Adrenal gland (tissue), 12 donors: ENCODE measurements around the gene CNTNAP2. TPM values are rescaled to one million over a fixed set of nuclear protein-coding genes. Genes with fewer than 3 reads are reported as not detected.
"Not testable (repeated sequence)": the region's sequence is repeated elsewhere in the genome, so short reads cannot be mapped to it uniquely, and the experiment has no call there.

ENCODE experiments used
- DNase-seq, 7 donors: peaks; one replicate each; pipeline ENCODE4 v3.0.0-alpha.2; 2019 to 2020
- H3K27ac ChIP-seq, 5 donors: fragments of 200-600 bp; sonication (generic) in 4 of 5; 1 replicate in 3 of 5; 2 replicates in 2 of 5; pipeline versions ENCODE4 v1.5.1 to v1.8.0; 2016 to 2020; ENCODE audit warnings: mild to moderate bottlenecking in 1 of 5
- H3K27me3 ChIP-seq: fragments of 200-600 bp; 2 replicates; pipeline ENCODE4 v1.8.0; 2021
- H3K36me3 ChIP-seq, 2 donors: fragments of 200-600 bp; replicated peaks in 1 of 2; 1 replicate in 1 of 2; 2 replicates in 1 of 2; pipeline versions ENCODE4 v1.5.1 to v1.8.0; 2018 to 2022
- H3K4me1 ChIP-seq, 2 donors: fragments of 200-600 bp; replicated peaks in 1 of 2; 1 replicate in 1 of 2; 2 replicates in 1 of 2; pipeline versions ENCODE4 v1.5.1 to v1.8.0; 2018 to 2021
- H3K4me3 ChIP-seq, 4 donors: fragments of 200-600 bp; sonication (generic) in 3 of 4; one replicate each; pipeline ENCODE4 v1.5.1; 2016 to 2018
- H3K9me3 ChIP-seq, 3 donors: fragments of 200-600 bp; sonication (generic) in 1 of 3; replicated peaks in 1 of 3; 1 replicate in 2 of 3; 2 replicates in 1 of 3; pipeline versions ENCODE4 v1.5.1 to v1.8.0; 2016 to 2021
- CTCF ChIP-seq, 6 experiments: fragments of 450-650 bp in 4 of 6; fragments of 200-600 bp in 2 of 6; sonication (generic) in 1 of 6; IDR thresholded peaks; 1 replicate in 5 of 6; 2 replicates in 1 of 6; pipeline versions ENCODE4 v1.5.1 to v1.8.0; 2016 to 2021; ENCODE audit warnings: antibody characterized with exemption in 6 of 6, mild to moderate bottlenecking in 2 of 6, moderate library complexity in 1 of 6
- POLR2A ChIP-seq, 2 donors: fragments of 450-650 bp; IDR thresholded peaks; one replicate each; pipeline ENCODE4 v1.6.1; 2017; ENCODE audit warnings: antibody characterized with exemption in 2 of 2, mild to moderate bottlenecking in 2 of 2, moderate library complexity in 1 of 2
- WGBS, 4 donors: extraction: QIAGEN DNeasy Blood & Tissue Kit in 2 of 4; methylation state at CpG; one replicate each; pipeline versions ENCODE4 v1.1.5 to v1.1.7; 2013 to 2017; 5-methylcytosine and 5-hydroxymethylcytosine counted together
- intact Hi-C, 2 donors: fragments of 100-400 bp; cut with DNase I; formaldehyde crosslinking; loops; one replicate each; pipeline versions ENCODE4 v1.14.1 to v1.15.0; 2022 to 2023
- polyA plus RNA-seq, 3 donors: library from polyadenylated mRNA; stranded (reverse); fragments of 200-250 nt in 2 of 3; fragments of 350-450 nt in 1 of 3; fragmentation: Illumina TruSeq in 1 of 3; extraction: RNeasy Lipid Tissue Mini Kit (QIAGEN cat#74804) in 1 of 3; gene quantifications; one replicate each; pipeline ENCODE4 v1.2.3, GENCODE V29; 2013 to 2014
- total RNA-seq, 9 donors: library from RNA; depleted of rRNA in 4 of 9; stranded (reverse); fragments of >200 nt in 4 of 9; fragments of 120-200 nt in 1 of 9; fragmentation: NEBNext Ultra II Directional in 1 of 9; extraction: Animal tissue kit (Norgen Biotek cat#: 25700) in 1 of 9; gene quantifications; one replicate each; pipeline versions ENCODE4 v1.1.0 to v1.2.4, GENCODE V29; 2013 to 2023
- donor health status: healthy with polysubstance abuse.
- donor health status: Bipolar disorder and iron deficiency.
- donor health status: DM: yes; HTN: yes; CAD: no.
- donor health status: DM: no; HTN: no; CAD: no.
- donor health status: DM: no; HTN: no; CAD: no.
- donor health status: DM: yes; HTN: yes; CAD: no.

CNTNAP2 gene
- total and polyA plus RNA-seq, 12 donors = 0.14 to 6.3 (median 1.8) TPM; not detected in 2

- TF ChIP-seq POLR2A (IDR thresholded peaks at IDR 0.05) (no peak), CTCF (IDR thresholded peaks at IDR 0.05) (no peak)
- Histone ChIP-seq H3K9me3 (no peaks in the 10 kb centered on the region), H3K27ac (no peak overlapping the region), H3K4me3 (no peak overlapping the region), H3K27me3 (no peaks in the 10 kb centered on the region), H3K4me1 (no peaks in the 10 kb centered on the region), H3K36me3 (no peaks in the 10 kb centered on the region)
- WGBS, 4 donors = 57 to 75% (median 66%) methylated on average over 1 of the region's 1 CpG
- intact Hi-C loops = no loop called here
- DNase-seq = no peak
Measured at GRCh38 chr7:147595042-147595441, 1478.4 kb downstream of the CNTNAP2 start.

DNA sequence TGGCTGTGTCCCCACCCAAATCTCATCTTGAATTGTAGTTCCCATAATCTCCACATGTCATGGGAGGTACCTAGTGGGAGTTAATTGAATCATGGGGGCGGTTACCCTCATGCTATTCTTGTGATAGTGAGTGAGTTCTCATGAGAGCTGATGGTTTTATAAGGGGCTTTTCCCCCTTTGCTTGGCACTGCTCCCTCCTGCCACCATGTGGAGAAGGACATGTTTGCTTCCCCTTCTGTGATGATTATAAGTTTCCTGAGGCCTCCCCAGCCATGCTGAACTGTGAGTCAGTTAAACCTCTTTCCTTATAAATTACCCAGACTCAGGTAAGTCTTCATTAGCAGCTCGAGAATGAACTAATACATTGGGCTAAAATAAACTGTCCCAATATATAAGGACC, 1482.1 kb downstream of the CNTNAP2 start:
- H3K36me3 ChIP-seq, H3K9me3 ChIP-seq, H3K4me1 ChIP-seq, H3K4me3 ChIP-seq, H3K27me3 ChIP-seq, DNase-seq, intact Hi-C loops, H3K27ac ChIP-seq: not testable (repeated sequence)
- 67 to 77% (median 70%) methylated on average over 2 of the region's 2 CpGs for WGBS, 4 donors

DNA sequence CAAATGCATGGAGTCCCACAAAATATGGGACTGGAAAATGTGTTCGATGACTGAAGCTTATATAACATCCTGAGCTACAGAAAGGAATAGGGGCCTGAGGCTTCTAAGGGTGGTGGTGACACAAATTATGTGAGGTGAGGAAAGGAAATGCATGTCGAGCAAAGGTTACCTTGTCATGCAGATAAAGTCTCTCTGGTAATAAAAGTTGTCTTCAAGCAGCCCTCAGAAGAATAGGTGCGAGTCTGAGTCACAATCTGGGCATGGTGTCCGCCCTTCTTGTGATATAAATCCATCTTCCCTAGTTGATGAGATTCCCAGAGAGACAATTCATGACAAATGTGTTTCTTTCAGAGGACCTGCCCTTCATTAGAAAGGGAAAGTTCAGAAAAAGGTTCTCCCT, 1488.7 kb downstream of the CNTNAP2 start:
- no peaks in the 10 kb centered on the region for H3K27me3 ChIP-seq
- no peaks in the 10 kb centered on the region for H3K9me3 ChIP-seq
- no peaks in the 10 kb centered on the region for H3K4me1 ChIP-seq
- H3K36me3 ChIP-seq = no peaks in the 10 kb centered on the region
- intact Hi-C loops = no loop called here
- H3K27ac ChIP-seq = no peak overlapping the region
- TF ChIP-seq CTCF (IDR thresholded peaks at IDR 0.05) = no peak
- TF ChIP-seq POLR2A (IDR thresholded peaks at IDR 0.05) = no peak
- 53 to 64% (median 55%) methylated on average over 4 of the region's 4 CpGs for WGBS, 4 donors
- H3K4me3 ChIP-seq = no peak overlapping the region
- DNase-seq = no peak

GRCh38 chr7:147607157-147607800, 1490.7 kb downstream of the CNTNAP2 start:
- WGBS, 4 donors = 48 to 56% (median 55%) methylated on average over 5 of the region's 5 CpGs
- TF ChIP-seq POLR2A (IDR thresholded peaks at IDR 0.05) (no peak), CTCF (IDR thresholded peaks at IDR 0.05) (no peak)
- Histone ChIP-seq H3K4me3 (no peak overlapping the region), H3K4me1 (no peaks in the 10 kb centered on the region), H3K36me3 (no peaks in the 10 kb centered on the region), H3K27ac (no peak overlapping the region), H3K9me3 (no peaks in the 10 kb centered on the region), H3K27me3 (no peaks in the 10 kb centered on the region)
- intact Hi-C loops = no loop called here
- no peak for DNase-seq

DNA sequence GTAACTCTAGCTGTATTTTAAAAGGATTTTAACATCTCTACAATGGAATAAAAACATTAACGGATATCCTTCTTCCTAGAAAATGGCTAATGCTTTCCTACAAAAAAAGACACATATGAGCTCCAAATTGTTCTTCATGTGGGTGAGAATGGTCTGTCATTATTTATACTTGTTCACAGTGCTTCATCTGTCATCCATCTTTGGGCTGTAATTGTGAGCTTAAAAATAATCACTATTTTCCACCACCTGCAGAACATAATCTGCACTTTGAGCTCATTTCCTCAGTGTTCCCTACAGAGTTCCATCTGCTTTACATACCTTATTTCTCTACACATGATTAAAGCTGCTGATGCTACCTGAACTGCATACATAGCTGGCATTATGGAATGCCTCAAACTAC, 1494.8 kb downstream of the CNTNAP2 start:
- no peak for DNase-seq
- TF ChIP-seq CTCF (IDR thresholded peaks at IDR 0.05) (no peak), POLR2A (IDR thresholded peaks at IDR 0.05) (no peak)
- WGBS, 4 donors = 81 to 94% (median 91%) methylated on average over 1 of the region's 1 CpG
- H3K27me3 ChIP-seq = no peaks in the 10 kb centered on the region
- H3K9me3 ChIP-seq = no peaks in the 10 kb centered on the region
- intact Hi-C loops = no loop called here
- H3K27ac ChIP-seq = no peak overlapping the region
- no peaks in the 10 kb centered on the region for H3K4me1 ChIP-seq
- no peak overlapping the region for H3K4me3 ChIP-seq
- no peaks in the 10 kb centered on the region for H3K36me3 ChIP-seq
